Neural cell (in vitro differentiated cells): ENCODE measurements around the gene BNC2. TPM values are rescaled to one million over a fixed set of nuclear protein-coding genes. Genes with fewer than 3 reads are reported as not detected.
A peak's percentile ranks its signal among the peaks of the same experiment; 100 is the strongest.

ENCODE experiments used
- H2AFZ ChIP-seq: fragments of 200-600, 300-800 bp; sonication (generic), shearing (Covaris generic); 2 replicates; pipeline ENCODE4 v1.6.0; 2014; ENCODE audit warnings: low read depth, mild to moderate bottlenecking, antibody characterized with exemption, low read length, moderate library complexity
- H3F3A ChIP-seq: fragments of 200-600 bp; shearing (Covaris generic); 2 replicates; pipeline ENCODE4 v1.6.1; 2016; ENCODE audit warnings: mild to moderate bottlenecking, moderate library complexity, mixed read lengths, antibody characterized with exemption, low read length; ENCODE audit not compliant: insufficient read depth, poor library complexity, severe bottlenecking
- H3K27ac ChIP-seq: fragments of 200-600, 300-800 bp; sonication (generic), shearing (Covaris generic); 2 replicates; pipeline ENCODE4 v1.5.1; 2014; ENCODE audit warnings: mild to moderate bottlenecking, low read length, moderate library complexity
- H3K27me3 ChIP-seq: fragments of 300-800, 200-600 bp; sonication (generic), shearing (Covaris generic); 2 replicates; pipeline ENCODE4 v1.6.0; 2014; ENCODE audit warnings: mild to moderate bottlenecking, low read depth, low read length, moderate library complexity; ENCODE audit not compliant: insufficient read depth
- H3K36me3 ChIP-seq: fragments of 300-800, 200-600 bp; sonication (generic), shearing (Covaris generic); 2 replicates; pipeline ENCODE4 v1.5.1; 2014; ENCODE audit warnings: mild to moderate bottlenecking, antibody characterized with exemption, low read length, moderate library complexity; ENCODE audit not compliant: insufficient read depth
- H3K4me2 ChIP-seq: fragments of 300-800, 200-600 bp; sonication (generic), shearing (Covaris generic); 2 replicates; pipeline ENCODE4 v1.6.0; 2014; ENCODE audit warnings: mild to moderate bottlenecking, low read length
- H3K4me3 ChIP-seq: fragments of 300-800, 200-600 bp; sonication (generic), shearing (Covaris generic); 2 replicates; pipeline ENCODE4 v1.5.1; 2014; ENCODE audit warnings: mild to moderate bottlenecking, low read length, moderate library complexity
- H3K79me2 ChIP-seq: fragments of 200-600 bp; shearing (Covaris generic); replicated peaks from 2 replicates; pipeline ENCODE4 v1.6.0; 2014; ENCODE audit warnings: mild to moderate bottlenecking, low read length, moderate library complexity; ENCODE audit not compliant: insufficient read depth
- H3K9ac ChIP-seq: fragments of 300-800, 200-600 bp; sonication (generic), shearing (Covaris generic); 2 replicates; pipeline ENCODE4 v1.6.1; 2016; ENCODE audit warnings: mild to moderate bottlenecking, low read length, mixed read lengths
- H3K9me2 ChIP-seq: fragments of 200-600 bp; shearing (Covaris generic); 2 replicates; pipeline ENCODE4 v1.6.1; 2016; ENCODE audit warnings: mild to moderate bottlenecking, low read length, mixed read lengths; ENCODE audit not compliant: insufficient read depth
- H3K9me3 ChIP-seq: fragments of 200-600, 300-800 bp; sonication (generic), shearing (Covaris generic); 2 replicates; pipeline ENCODE4 v1.6.1; 2016; ENCODE audit warnings: mild to moderate bottlenecking, mixed run types, low read length, moderate library complexity, mixed read lengths
- H4K20me1 ChIP-seq: fragments of 200-600 bp; shearing (Covaris generic); 2 replicates; pipeline ENCODE4 v1.6.1; 2016; ENCODE audit warnings: mild to moderate bottlenecking, mixed run types; ENCODE audit not compliant: insufficient read depth
- EP300 ChIP-seq: fragments of 450-650 bp; conservative IDR thresholded peaks from 2 replicates; pipeline ENCODE4 v1.6.1; 2014; ENCODE audit warnings: antibody characterized with exemption, mild to moderate bottlenecking, moderate library complexity; ENCODE audit not compliant: poor library complexity, severe bottlenecking
- EZH2 ChIP-seq: fragments of 200-600, 300-800 bp; shearing (Covaris generic), sonication (generic); IDR thresholded peaks from 2 replicates; pipeline ENCODE4 v1.6.1; 2014; ENCODE audit warnings: antibody characterized with exemption, low read length, borderline replicate concordance, mild to moderate bottlenecking; ENCODE audit not compliant: insufficient read depth, poor library complexity, severe bottlenecking
- MXI1 ChIP-seq: fragments of 450-650 bp; conservative IDR thresholded peaks from 2 replicates; pipeline ENCODE4 v1.6.1; 2014; ENCODE audit warnings: antibody characterized with exemption, mild to moderate bottlenecking; ENCODE audit not compliant: poor library complexity, severe bottlenecking
- POLR2AphosphoS5 ChIP-seq: IDR thresholded peaks from 2 replicates; pipeline ENCODE4 v1.6.1; 2012
- RAD21 ChIP-seq: fragments of 450-650 bp; conservative IDR thresholded peaks from 2 replicates; pipeline ENCODE4 v1.6.1; 2014; ENCODE audit warnings: antibody characterized with exemption, mild to moderate bottlenecking, moderate library complexity
- SMC3 ChIP-seq: fragments of 450-650 bp; conservative IDR thresholded peaks from 2 replicates; pipeline ENCODE4 v1.6.1; 2014; ENCODE audit warnings: antibody characterized with exemption, mild to moderate bottlenecking, moderate library complexity; ENCODE audit not compliant: poor library complexity
- TAF1 ChIP-seq: IDR thresholded peaks from 2 replicates; pipeline ENCODE4 v1.6.1; 2012; ENCODE audit warnings: low read depth
- polyA plus RNA-seq: library from polyadenylated mRNA; depleted of rRNA; stranded (reverse); fragments of >200 nt; gene quantifications from 2 replicates; pipeline ENCODE4 v1.2.3, GENCODE V29; 2014
- TF ChIP-seq, protein P1 (sequence below): IDR thresholded peaks from 2 replicates; pipeline ENCODE4 v1.6.1; 2012; ENCODE audit warnings: borderline replicate concordance
- TF ChIP-seq, protein P2 (sequence below): fragments of 450-650 bp; IDR thresholded peaks from 2 replicates; pipeline ENCODE4 v1.5.1; 2014; ENCODE audit warnings: antibody characterized with exemption, mild to moderate bottlenecking, moderate library complexity; ENCODE audit not compliant: poor library complexity, severe bottlenecking

Gene BNC2
- polyA plus RNA-seq, 1 donor from 2014 or later = 1.3 TPM

DNA sequence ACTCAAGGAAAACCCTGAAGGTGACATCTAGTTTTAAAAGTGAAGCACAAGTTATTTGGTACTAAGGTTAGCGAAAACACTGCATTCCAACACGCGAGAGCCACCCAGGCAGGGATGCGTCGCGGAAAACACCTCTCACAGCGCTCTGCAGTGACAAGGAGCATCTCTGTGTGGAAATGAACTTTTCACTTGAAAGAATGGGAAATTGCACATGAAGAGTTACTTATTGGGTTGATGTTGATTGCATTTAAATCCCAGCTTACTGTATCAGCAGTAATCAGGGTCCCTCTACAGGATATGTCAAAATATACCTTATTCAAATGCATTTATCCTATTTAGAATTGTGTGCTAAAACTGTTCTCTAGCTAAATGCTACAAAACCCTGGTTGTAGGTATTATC, 144.4 kb downstream of the BNC2 start:
- peaks cover 15% of the 10 kb centered on the region for H3K27me3 ChIP-seq
- H3K4me2 ChIP-seq = peak overlapping the region; percentile 49
- no peaks in the 10 kb centered on the region for H3K9me2 ChIP-seq
- no peak overlapping the region for H3K9ac ChIP-seq
- H2AFZ ChIP-seq = no peak overlapping the region
- H3F3A ChIP-seq = peaks cover 2% of the 10 kb centered on the region
- H3K9me3 ChIP-seq = no peaks in the 10 kb centered on the region
- H3K4me3 ChIP-seq = peak overlapping the region; percentile 72
- no peaks in the 10 kb centered on the region for H3K79me2 ChIP-seq
- H3K36me3 ChIP-seq = no peaks in the 10 kb centered on the region
- TF ChIP-seq, protein P1, sequence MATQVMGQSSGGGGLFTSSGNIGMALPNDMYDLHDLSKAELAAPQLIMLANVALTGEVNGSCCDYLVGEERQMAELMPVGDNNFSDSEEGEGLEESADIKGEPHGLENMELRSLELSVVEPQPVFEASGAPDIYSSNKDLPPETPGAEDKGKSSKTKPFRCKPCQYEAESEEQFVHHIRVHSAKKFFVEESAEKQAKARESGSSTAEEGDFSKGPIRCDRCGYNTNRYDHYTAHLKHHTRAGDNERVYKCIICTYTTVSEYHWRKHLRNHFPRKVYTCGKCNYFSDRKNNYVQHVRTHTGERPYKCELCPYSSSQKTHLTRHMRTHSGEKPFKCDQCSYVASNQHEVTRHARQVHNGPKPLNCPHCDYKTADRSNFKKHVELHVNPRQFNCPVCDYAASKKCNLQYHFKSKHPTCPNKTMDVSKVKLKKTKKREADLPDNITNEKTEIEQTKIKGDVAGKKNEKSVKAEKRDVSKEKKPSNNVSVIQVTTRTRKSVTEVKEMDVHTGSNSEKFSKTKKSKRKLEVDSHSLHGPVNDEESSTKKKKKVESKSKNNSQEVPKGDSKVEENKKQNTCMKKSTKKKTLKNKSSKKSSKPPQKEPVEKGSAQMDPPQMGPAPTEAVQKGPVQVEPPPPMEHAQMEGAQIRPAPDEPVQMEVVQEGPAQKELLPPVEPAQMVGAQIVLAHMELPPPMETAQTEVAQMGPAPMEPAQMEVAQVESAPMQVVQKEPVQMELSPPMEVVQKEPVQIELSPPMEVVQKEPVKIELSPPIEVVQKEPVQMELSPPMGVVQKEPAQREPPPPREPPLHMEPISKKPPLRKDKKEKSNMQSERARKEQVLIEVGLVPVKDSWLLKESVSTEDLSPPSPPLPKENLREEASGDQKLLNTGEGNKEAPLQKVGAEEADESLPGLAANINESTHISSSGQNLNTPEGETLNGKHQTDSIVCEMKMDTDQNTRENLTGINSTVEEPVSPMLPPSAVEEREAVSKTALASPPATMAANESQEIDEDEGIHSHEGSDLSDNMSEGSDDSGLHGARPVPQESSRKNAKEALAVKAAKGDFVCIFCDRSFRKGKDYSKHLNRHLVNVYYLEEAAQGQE = no peak
- TF ChIP-seq, protein P2, sequence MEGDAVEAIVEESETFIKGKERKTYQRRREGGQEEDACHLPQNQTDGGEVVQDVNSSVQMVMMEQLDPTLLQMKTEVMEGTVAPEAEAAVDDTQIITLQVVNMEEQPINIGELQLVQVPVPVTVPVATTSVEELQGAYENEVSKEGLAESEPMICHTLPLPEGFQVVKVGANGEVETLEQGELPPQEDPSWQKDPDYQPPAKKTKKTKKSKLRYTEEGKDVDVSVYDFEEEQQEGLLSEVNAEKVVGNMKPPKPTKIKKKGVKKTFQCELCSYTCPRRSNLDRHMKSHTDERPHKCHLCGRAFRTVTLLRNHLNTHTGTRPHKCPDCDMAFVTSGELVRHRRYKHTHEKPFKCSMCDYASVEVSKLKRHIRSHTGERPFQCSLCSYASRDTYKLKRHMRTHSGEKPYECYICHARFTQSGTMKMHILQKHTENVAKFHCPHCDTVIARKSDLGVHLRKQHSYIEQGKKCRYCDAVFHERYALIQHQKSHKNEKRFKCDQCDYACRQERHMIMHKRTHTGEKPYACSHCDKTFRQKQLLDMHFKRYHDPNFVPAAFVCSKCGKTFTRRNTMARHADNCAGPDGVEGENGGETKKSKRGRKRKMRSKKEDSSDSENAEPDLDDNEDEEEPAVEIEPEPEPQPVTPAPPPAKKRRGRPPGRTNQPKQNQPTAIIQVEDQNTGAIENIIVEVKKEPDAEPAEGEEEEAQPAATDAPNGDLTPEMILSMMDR = peak; percentile 57
- TF ChIP-seq TAF1 (no peak), RAD21 (peak; percentile 64), SMC3 (peak; percentile 52)
- no peak overlapping the region for H3K27ac ChIP-seq
- H4K20me1 ChIP-seq = no peaks in the 10 kb centered on the region

DNA sequence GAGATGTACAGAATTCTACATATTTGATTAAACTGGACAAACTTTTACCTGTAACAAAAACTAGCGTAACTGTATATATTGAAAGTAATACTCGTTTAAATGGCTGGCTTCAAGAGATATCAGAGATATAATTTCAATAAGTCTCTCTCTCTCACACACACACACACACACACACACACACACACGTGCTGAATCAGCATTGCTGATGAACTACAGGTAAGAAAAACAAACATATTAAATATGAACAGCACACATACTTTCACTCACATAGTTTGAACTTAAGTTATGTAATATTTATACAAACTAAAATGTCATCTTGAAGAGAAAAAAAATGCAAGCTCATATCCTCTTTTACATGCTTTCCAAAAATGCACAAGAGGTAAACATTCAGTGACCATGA, 145.4 kb downstream of the BNC2 start:
- H4K20me1 ChIP-seq = no peaks in the 10 kb centered on the region
- no peak overlapping the region for H3K9ac ChIP-seq
- no peak overlapping the region for H2AFZ ChIP-seq
- H3K79me2 ChIP-seq = no peaks in the 10 kb centered on the region
- no peak for TF ChIP-seq EP300
- TF ChIP-seq POLR2AphosphoS5 = no peak
- TF ChIP-seq MXI1 = no peak
- TF ChIP-seq, protein P2 = no peak
- no peak for TF ChIP-seq SMC3
- TF ChIP-seq TAF1 = no peak
- TF ChIP-seq EZH2 = no peak
- TF ChIP-seq, protein P1 = no peak
- no peak for TF ChIP-seq RAD21
- H3K9me2 ChIP-seq = no peaks in the 10 kb centered on the region
- no peaks in the 10 kb centered on the region for H3K9me3 ChIP-seq
- peaks cover 15% of the 10 kb centered on the region for H3K27me3 ChIP-seq
- no peaks in the 10 kb centered on the region for H3K36me3 ChIP-seq
- H3F3A ChIP-seq = peaks cover 2% of the 10 kb centered on the region
- no peak overlapping the region for H3K4me2 ChIP-seq
- H3K4me3 ChIP-seq = peak overlapping the region; percentile 72
- H3K27ac ChIP-seq = no peak overlapping the region
